ENCODE measurements around the gene RNF2.

DNA sequence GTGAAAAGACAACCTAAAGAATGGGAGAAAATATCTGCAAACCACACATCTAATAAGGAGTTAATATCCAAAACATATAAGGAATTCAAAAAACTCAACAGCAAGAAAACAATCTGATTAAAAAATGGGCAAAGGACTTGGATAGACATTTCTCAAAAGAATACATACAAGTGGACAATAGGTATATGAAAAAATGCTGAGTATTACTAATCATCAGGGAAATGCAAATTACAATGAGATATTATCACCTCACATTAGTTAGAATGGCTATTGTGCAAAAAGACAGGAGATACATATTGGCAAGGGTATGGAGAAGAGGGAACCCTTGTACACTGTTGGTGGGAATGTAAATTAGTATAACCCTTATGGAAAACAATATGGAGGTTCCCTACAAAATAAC lies 66.5 kb downstream of the RNF2 start:
- TF ChIP-seq GATA2 (IDR thresholded peaks at IDR 0.05; ENCODE audit: low read depth, low read length) = no peak
- TF ChIP-seq GATA3 (IDR thresholded peaks at IDR 0.05; ENCODE audit: low read depth, low read length) = no peak

All from SH-SY5Y (cell line).